ENCODE measurements around the gene MRPL55.

DNA sequence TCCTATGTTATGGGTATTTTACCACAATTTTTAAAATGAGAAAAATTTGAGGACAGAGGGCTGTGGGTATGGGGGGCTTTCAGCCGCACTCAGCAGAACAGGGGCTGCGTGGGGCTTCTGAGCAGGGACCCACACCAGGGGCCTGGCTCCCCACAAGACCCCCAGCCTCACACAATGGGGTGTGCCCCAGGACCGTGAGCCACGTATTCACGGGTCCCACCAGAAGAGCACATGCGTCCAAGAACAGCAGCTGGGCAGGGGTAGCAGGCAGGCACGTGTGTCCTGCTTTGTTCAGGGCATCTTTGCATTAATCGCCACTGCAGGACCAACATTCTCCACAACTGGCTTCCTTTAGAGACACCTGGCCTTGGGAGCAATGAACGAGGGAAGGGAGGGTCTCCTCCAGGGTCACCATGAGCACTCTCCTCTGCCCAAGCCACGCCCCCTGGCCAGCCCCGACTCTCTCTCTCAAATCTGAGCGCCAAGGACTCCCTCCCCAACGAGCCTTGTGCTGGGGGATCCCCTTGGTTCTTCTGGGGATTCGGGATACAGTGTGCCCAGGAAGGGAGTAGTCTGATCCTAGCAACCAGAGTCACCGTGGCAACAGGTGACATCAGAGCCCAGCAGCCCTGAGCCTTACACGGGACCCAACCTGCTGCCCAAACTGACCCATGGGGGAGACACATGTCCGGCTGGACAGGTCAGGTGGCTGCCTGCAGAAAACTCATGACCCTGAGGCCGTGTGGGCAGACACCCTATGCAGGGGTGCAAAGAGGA is 34.0 kb downstream of the MRPL55 start:
- TF ChIP-seq, protein P1, sequence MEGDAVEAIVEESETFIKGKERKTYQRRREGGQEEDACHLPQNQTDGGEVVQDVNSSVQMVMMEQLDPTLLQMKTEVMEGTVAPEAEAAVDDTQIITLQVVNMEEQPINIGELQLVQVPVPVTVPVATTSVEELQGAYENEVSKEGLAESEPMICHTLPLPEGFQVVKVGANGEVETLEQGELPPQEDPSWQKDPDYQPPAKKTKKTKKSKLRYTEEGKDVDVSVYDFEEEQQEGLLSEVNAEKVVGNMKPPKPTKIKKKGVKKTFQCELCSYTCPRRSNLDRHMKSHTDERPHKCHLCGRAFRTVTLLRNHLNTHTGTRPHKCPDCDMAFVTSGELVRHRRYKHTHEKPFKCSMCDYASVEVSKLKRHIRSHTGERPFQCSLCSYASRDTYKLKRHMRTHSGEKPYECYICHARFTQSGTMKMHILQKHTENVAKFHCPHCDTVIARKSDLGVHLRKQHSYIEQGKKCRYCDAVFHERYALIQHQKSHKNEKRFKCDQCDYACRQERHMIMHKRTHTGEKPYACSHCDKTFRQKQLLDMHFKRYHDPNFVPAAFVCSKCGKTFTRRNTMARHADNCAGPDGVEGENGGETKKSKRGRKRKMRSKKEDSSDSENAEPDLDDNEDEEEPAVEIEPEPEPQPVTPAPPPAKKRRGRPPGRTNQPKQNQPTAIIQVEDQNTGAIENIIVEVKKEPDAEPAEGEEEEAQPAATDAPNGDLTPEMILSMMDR (IDR thresholded peaks at IDR 0.05 in 4 of 5, conservative IDR thresholded peaks at IDR 0.05 in 1 of 5) = no peak
- no peak for TF ChIP-seq POLR2A (IDR thresholded peaks at IDR 0.05)
